Esophagus (tissue), 2 donors: Measurements from ENCODE around the gene ANKRD42. TPM values are rescaled to one million over a fixed set of nuclear protein-coding genes. Genes with fewer than 3 reads are reported as not detected.

ENCODE experiments used
- H3K27ac ChIP-seq, 2 donors: one replicate each; pipeline ENCODE4 v1.5.1; 2013; ENCODE audit warnings: low read depth in 2 of 2, mild to moderate bottlenecking in 2 of 2, inconsistent platforms in 1 of 2, low read length in 1 of 2, moderate library complexity in 1 of 2
- H3K27me3 ChIP-seq, 2 donors: one replicate each; pipeline ENCODE4 v1.6.1; 2013; ENCODE audit warnings: low read length in 2 of 2, control low read depth in 1 of 2, mild to moderate bottlenecking in 1 of 2; ENCODE audit not compliant: insufficient read depth in 2 of 2, control insufficient read depth in 1 of 2
- H3K36me3 ChIP-seq, 2 donors: one replicate each; pipeline ENCODE4 v1.6.1; 2013; ENCODE audit warnings: low read length in 1 of 2; ENCODE audit not compliant: control insufficient read depth in 2 of 2, insufficient read depth in 2 of 2
- H3K4me1 ChIP-seq, 2 donors: one replicate each; pipeline ENCODE4 v1.6.1; 2013; ENCODE audit warnings: low read length in 1 of 2; ENCODE audit not compliant: control insufficient read depth in 2 of 2, insufficient read depth in 2 of 2
- H3K4me3 ChIP-seq, 2 donors: one replicate each; pipeline ENCODE4 v1.5.1; 2013; ENCODE audit warnings: low read length in 2 of 2, mild to moderate bottlenecking in 2 of 2, low read depth in 1 of 2, moderate library complexity in 1 of 2
- H3K9me3 ChIP-seq, 2 donors: one replicate each; pipeline ENCODE4 v1.6.1; 2013; ENCODE audit warnings: mild to moderate bottlenecking in 2 of 2, low read depth in 1 of 2, low read length in 1 of 2, moderate library complexity in 1 of 2; ENCODE audit not compliant: control insufficient read depth in 2 of 2, insufficient read depth in 1 of 2
- WGBS, 2 donors: extraction: QIAGEN DNeasy Blood & Tissue Kit; methylation state at CpG; one replicate each; pipeline ENCODE4 v1.1.7; 2013; 5-methylcytosine and 5-hydroxymethylcytosine counted together
- polyA plus RNA-seq, 2 donors: library from polyadenylated mRNA; stranded (reverse); fragments of 200-250 nt; gene quantifications; one replicate each; pipeline ENCODE4 v1.2.3, GENCODE V29; 2013
- donor health status: healthy with polysubstance abuse.
- donor health status: Bipolar disorder and iron deficiency.

ANKRD42 gene
- polyA plus RNA-seq, 2 donors = 2.2 to 3.1 TPM

DNA sequence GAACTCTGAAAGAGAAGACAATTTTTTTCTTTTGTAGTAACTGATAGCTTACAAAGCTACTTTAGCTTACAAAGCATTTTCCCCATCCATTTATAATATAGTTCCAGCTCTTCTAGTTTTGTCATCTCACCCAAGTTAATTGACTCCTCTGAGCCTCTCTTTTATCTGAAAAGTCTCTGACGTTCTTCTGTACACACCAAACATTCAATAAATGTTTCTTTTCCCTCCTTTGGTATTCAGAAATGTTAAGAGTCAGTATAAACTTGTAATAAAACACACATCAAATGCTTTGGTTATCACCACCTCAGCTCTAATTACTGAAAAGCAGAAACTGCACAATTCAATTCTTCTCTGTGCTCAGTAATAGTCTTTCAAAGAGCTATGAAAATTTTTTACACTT, 86.7 kb downstream of the ANKRD42 start:
- peaks cover 2 to 4% of the 10 kb centered on the region in 2 donors for H3K36me3 ChIP-seq
- no peak overlapping the region for H3K4me3 ChIP-seq
- WGBS, 2 donors = 76 to 79% methylated on average over 1 of the region's 1 CpG
- H3K9me3 ChIP-seq = no peaks in the 10 kb centered on the region
- no peaks in the 10 kb centered on the region for H3K27me3 ChIP-seq
- H3K4me1 ChIP-seq = peaks cover 0 to 2% of the 10 kb centered on the region in 2 donors
- no peak overlapping the region for H3K27ac ChIP-seq

DNA sequence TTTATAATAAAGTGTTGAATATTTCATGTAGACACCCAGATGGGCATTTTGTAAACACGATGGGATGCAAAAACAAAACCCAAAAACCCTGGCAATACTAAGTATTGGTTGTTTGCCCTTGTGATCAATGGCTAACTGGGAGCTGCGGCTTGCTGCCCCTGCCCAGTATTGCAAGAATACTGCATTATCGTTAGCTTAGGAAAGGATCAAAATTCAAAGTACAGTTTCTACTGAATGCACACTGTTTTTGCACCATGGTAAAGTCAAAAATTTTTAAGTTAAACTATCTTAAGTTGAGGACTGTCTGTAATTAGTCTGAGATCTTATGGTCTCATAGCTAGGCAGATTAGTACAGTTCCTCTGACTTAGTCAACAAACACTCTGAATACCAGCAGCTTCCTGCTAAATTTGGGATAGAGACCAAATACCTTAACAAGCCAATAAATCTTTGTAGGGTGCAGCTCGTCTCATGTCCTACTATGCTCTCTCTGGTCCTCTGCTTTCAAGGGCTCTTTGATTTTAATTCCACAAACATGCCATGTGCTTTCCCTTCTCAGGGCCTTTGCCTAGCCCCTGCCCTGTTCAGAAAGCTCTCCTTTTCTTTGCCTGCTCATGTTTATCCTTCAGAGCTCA, 88.7 kb downstream of the ANKRD42 start:
- Histone ChIP-seq H3K36me3 (peaks cover 0 to 2% of the 10 kb centered on the region in 2 donors), H3K4me1 (peaks cover 0 to 2% of the 10 kb centered on the region in 2 donors), H3K27me3 (no peaks in the 10 kb centered on the region), H3K27ac (peak overlapping the region; percentile 30 to 52), H3K4me3 (no peak overlapping the region), H3K9me3 (no peaks in the 10 kb centered on the region)
- WGBS, 2 donors = 64% methylated on average over 4 of the region's 4 CpGs

DNA sequence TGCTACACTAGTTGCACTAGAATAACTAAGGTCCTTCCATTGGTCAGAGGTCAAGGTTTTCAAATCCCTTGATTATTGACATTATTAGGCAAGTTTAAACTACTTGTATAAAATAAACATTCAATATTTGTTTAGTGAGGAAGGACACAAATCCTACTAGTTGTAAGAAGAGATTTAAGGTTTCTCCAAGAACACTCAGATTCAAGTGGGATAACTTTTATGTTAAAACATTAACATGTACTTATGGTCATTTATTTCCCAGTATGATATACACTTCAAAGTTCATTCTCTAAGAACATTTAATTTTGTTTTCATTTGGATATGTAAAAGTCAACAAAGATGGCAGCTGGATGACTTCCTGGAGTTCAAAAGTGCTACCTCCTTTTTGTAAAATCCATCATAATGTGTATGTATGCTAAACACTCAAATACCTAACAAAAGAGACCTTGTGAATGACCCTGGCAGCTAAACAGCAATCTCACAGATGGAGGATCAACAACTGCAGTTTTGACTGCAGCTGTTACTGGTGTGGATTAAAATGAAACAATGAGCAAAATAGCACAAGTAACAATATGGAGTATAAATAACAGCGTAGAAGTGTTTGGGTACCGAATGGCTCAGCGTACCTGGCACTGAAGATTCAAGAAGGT, 91.1 kb downstream of the ANKRD42 start:
- peaks cover 0 to 5% of the 10 kb centered on the region in 2 donors for H3K4me1 ChIP-seq
- peak overlapping the region; percentile 83 for H3K4me3 ChIP-seq
- 8 to 10% methylated on average over 3 of the region's 3 CpGs for WGBS, 2 donors
- peak overlapping the region; percentile 98 to 99 for H3K27ac ChIP-seq
- no peaks in the 10 kb centered on the region for H3K27me3 ChIP-seq
- H3K9me3 ChIP-seq = no peaks in the 10 kb centered on the region
- H3K36me3 ChIP-seq = peaks cover 0 to 2% of the 10 kb centered on the region in 2 donors

DNA sequence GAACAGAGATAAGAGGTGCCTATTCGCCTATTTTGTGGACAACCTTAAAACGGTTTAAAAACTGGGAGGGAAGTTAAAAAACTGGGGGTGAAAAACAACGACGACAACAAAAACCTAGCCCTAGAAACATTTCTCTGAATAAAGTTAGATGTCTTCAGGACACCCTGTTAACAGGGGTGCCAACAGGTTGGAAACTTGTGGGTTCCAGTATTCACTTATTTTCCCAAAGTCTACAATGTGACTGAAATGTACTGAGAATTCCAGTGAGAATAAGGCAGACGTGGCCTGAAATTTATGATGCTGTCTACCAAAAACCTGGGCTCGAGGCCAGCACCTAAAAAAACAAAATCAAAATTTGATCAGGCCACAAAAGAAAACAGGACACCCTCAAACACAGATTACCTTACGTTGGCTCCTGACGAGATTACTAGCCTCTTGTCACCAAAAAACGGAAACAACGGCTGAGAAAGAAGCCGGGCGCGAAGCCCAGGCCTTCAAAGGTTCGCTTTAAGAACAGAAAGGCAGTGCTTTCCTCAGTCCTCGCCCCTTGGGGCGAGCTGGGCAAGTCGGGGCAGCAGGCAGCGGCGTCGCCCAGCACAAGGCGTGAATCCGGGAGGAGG, 91.7 kb downstream of the ANKRD42 start:
- H3K4me3 ChIP-seq = peak overlapping the region; percentile 83
- peaks cover 0 to 2% of the 10 kb centered on the region in 2 donors for H3K36me3 ChIP-seq
- H3K9me3 ChIP-seq = no peaks in the 10 kb centered on the region
- H3K27ac ChIP-seq = peak overlapping the region; percentile 98 to 99
- no peaks in the 10 kb centered on the region for H3K27me3 ChIP-seq
- WGBS, 2 donors = 1% methylated on average over 22 of the region's 22 CpGs
- peaks cover 0 to 5% of the 10 kb centered on the region in 2 donors for H3K4me1 ChIP-seq

DNA sequence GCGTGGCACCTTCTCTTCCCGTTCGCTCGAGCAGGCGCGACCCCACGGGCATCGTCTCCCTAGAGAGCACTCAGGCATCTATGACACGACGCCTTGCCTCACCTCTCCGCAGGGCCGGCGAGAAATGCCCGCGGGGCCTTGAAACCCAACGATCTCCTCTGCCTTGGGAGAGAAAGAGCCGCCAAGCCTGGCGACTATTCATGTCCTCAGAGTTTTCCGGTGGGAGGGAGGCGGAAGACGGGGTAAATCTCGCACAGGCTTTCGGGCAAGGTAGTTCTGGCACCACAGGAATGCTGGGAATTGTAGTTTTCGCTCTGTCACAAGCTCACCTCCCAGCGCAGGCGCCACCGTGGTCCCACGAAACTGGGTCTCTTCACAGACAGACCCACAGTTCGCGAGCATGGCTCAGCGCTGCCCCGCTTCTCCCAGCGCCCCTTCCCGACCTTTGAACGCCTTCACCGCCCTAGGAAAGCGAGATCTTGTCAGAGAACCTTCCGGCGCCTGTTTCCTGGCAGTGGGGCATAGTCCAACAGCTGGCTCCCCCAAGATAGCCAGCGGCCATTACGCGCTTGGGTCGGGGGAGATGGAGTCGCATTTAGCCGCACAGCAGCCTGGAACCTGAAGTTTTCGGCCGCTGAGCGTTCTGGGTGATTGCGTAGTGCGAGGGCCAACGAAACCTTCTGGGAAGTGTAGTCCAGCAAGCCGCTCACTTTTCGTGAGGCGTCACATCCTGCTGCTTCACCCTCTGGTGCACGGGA, 92.4 kb downstream of the ANKRD42 start, which contains the start of gene CCDC90B:
Gene CCDC90B, minus strand, starts transcription at position 597 of the 758 bp plus-strand sequence. Its CDS starts 395 bp downstream, at position 202.
- WGBS, 2 donors = 0% methylated on average over 55 of the region's 55 CpGs

DNA sequence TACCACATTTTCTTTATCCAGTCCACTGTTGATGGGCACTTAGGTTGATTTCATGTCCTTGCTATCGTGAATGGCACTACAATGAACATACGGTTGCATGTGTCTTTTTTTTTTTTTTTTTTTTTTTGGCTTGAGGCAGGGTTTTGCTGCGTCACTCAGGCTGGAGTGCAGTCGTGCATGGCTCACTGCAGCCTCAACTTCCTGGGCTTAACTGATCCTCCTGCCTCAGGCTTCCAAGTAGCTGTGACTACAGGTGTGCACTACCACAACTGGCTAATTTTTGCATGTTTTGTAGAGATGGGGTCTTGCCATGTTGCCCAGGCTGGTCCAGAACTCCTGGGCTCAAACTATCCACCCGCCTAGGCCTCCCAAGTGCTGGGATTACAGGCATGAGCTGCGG, 94.1 kb downstream of the ANKRD42 start:
- H3K27me3 ChIP-seq = no peaks in the 10 kb centered on the region
- H3K4me1 ChIP-seq = peaks cover 0 to 5% of the 10 kb centered on the region in 2 donors
- H3K27ac ChIP-seq = no peak overlapping the region
- H3K36me3 ChIP-seq = no peaks in the 10 kb centered on the region
- H3K9me3 ChIP-seq = no peaks in the 10 kb centered on the region
- 85 to 90% methylated on average over 6 of the region's 6 CpGs for WGBS, 2 donors
- no peak overlapping the region for H3K4me3 ChIP-seq

More for the DNA sequence above, 92.4 kb downstream of the ANKRD42 start, which contains the start of gene CCDC90B:
- peaks cover 0 to 2% of the 10 kb centered on the region in 2 donors for H3K36me3 ChIP-seq
- H3K27ac ChIP-seq = peak within 1 kb of the TSS; percentile 98 to 99
- H3K9me3 ChIP-seq = no peaks in the 10 kb centered on the region
- peaks cover 0 to 5% of the 10 kb centered on the region in 2 donors for H3K4me1 ChIP-seq
- no peaks in the 10 kb centered on the region for H3K27me3 ChIP-seq
- H3K4me3 ChIP-seq = peak within 1 kb of the TSS; percentile 83

DNA sequence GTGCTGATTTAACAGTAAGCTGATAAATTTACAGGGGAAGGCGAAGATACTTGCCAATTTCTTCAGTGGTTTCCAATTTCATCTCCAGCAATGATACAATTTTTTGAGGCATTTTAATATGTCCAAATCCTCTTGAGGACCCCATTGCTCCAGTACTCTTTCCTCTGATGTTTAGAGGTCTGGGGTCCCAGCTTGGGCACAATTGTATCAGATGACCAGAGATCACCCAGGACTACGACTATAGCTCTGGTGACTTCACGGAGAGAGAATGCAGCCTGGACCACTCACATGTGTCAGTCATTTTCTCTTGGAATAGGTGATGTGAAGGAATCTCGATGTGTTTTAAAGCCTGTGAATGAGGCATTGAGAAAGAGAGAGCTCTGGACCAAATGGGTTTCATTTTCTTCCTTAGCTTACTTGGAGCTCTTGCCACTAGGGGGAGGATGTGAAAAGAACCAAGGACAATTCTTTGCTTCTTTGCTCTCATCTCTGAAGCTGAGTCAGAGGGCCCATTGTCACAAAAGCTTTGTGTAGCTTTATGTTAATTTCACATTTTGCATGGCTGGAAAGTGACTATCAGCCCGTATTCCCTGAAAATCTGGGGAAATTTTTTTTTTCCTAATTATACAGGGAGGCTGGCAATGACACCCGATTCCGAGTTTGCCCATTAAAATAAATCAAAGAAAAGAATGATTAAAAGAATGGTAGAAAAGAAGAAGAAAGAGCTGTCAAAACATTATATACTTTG, 99.4 kb downstream of the ANKRD42 start:
- Histone ChIP-seq H3K36me3 (no peaks in the 10 kb centered on the region), H3K9me3 (no peaks in the 10 kb centered on the region), H3K27ac (no peak overlapping the region), H3K4me3 (no peak overlapping the region), H3K4me1 (no peaks in the 10 kb centered on the region), H3K27me3 (no peaks in the 10 kb centered on the region)
- 42 to 50% methylated on average over 7 of the region's 7 CpGs for WGBS, 2 donors

DNA sequence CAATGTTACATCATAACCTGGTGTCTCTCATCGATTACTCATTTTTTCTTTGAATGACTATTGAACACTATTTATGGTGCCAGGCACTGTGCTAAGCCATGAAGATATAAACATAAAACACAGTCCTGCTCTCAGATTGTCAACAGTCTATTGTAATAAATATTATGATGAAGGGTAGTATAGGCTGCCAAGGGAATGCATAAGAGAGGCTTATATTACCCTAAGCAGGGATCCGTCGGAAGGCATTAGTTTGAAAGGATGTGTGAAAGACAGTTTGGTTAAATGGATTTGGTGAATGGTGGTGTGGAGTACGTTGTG, 99.9 kb downstream of the ANKRD42 start:
- no peak overlapping the region for H3K27ac ChIP-seq
- H3K4me3 ChIP-seq = no peak overlapping the region
- H3K9me3 ChIP-seq = no peaks in the 10 kb centered on the region
- no peaks in the 10 kb centered on the region for H3K4me1 ChIP-seq
- 74 to 76% methylated on average over 4 of the region's 4 CpGs for whole genome bisulfite sequencing, 2 donors
- no peaks in the 10 kb centered on the region for H3K27me3 ChIP-seq
- no peaks in the 10 kb centered on the region for H3K36me3 ChIP-seq

DNA sequence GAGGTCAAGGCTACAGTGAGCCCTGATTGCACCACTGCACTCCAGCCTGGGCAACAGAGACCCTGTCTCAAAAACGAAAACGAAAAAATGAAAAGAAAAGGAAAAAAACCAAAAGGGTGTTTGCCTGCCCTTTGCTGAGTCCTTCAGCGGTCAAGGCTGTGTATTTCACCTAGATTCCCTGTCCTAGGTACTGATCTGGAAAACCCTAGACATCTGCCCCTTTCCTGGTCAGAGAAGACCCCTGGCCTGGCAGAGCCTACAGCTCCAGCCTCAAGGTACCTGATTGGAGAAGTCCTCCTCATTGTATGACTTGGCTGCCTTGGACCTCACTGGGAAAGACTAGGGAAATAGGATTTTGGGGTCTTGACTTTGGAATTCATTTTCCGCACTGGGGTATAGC, 100.7 kb downstream of the ANKRD42 start:
- 89 to 98% methylated on average over 4 of the region's 4 CpGs for WGBS, 2 donors
- no peaks in the 10 kb centered on the region for H3K9me3 ChIP-seq
- H3K27me3 ChIP-seq = no peaks in the 10 kb centered on the region
- no peaks in the 10 kb centered on the region for H3K4me1 ChIP-seq
- no peak overlapping the region for H3K4me3 ChIP-seq
- H3K27ac ChIP-seq = no peak overlapping the region
- H3K36me3 ChIP-seq = no peaks in the 10 kb centered on the region
